Caco-2 (cell line): ENCODE results near the gene ANKRD50. TPM values are rescaled to one million over a fixed set of nuclear protein-coding genes. Genes with fewer than 3 reads are reported as not detected.

ENCODE experiments used
- BruUV-seq: library from RNA; stranded (reverse); fragments of 400-500 nt; replicated peaks from 2 replicates; lab custom pipeline; 2021; lab: Mats Ljungman, UMichigan
- CTCF ChIA-PET: fragments of 300-600 bp; sonication (Branson Sonifier 250); formaldehyde crosslinking; loops from one replicate; lab custom pipeline; 2022; ENCODE audit warnings: antibody characterized with exemption; lab: Charles Lee
- POLR2A ChIA-PET: fragments of 300-600 bp; sonication (Branson Sonifier 250); formaldehyde crosslinking; loops from one replicate; lab custom pipeline; 2022; ENCODE audit warnings: antibody characterized with exemption; lab: Charles Lee
- DNase-seq, 2 experiments: peaks; one replicate each; pipeline versions ENCODE4 v3.0.0 to v3.0.0-alpha.2; 2020 to 2022
- H3K27me3 ChIP-seq: replicated peaks from 2 replicates; pipeline ENCODE4 v1.6.0; 2011; ENCODE audit warnings: low read length; ENCODE audit not compliant: control insufficient read depth, insufficient read depth
- H3K36me3 ChIP-seq: 2 replicates; pipeline ENCODE4 v1.5.1; 2011; ENCODE audit warnings: low read length; ENCODE audit not compliant: control insufficient read depth, insufficient read depth
- H3K4me1 ChIP-seq: fragments of 250-450 bp; sonication (Bioruptor Pico); 2 replicates; pipeline ENCODE4 v1.5.1; 2020; ENCODE audit warnings: mild to moderate bottlenecking
- H3K4me3 ChIP-seq: 2 replicates; pipeline ENCODE4 v1.5.1; 2011; ENCODE audit warnings: low read depth, mild to moderate bottlenecking, control low read depth, low read length
- H3K9me3 ChIP-seq: fragments of 250-450 bp; sonication (Bioruptor Pico); 2 replicates; pipeline ENCODE4 v1.5.1; 2020; ENCODE audit warnings: mild to moderate bottlenecking, moderate library complexity
- H3K27ac Mint-ChIP-seq: one replicate; pipeline ENCODE4 v1.8.0; 2022; ENCODE audit warnings: mixed read lengths; ENCODE audit not compliant: unreplicated experiment
- H3K27me3 Mint-ChIP-seq: one replicate; pipeline ENCODE4 v1.8.0; 2022; ENCODE audit warnings: mixed read lengths; ENCODE audit not compliant: insufficient read depth, unreplicated experiment
- H3K36me3 Mint-ChIP-seq: one replicate; pipeline ENCODE4 v1.8.0; 2022; ENCODE audit warnings: mild to moderate bottlenecking, mixed read lengths; ENCODE audit not compliant: insufficient read depth, unreplicated experiment
- H3K4me1 Mint-ChIP-seq: one replicate; pipeline ENCODE4 v1.8.0; 2022; ENCODE audit warnings: low read depth, mixed read lengths; ENCODE audit not compliant: unreplicated experiment
- H3K4me3 Mint-ChIP-seq: one replicate; pipeline ENCODE4 v1.8.0; 2022; ENCODE audit warnings: mild to moderate bottlenecking, moderate library complexity, mixed read lengths; ENCODE audit not compliant: unreplicated experiment
- H3K9me3 Mint-ChIP-seq: one replicate; pipeline ENCODE4 v1.8.0; 2022; ENCODE audit warnings: mixed read lengths; ENCODE audit not compliant: unreplicated experiment
- intact Hi-C: fragments of 100-400 bp; cut with micrococcal nuclease; formaldehyde crosslinking; loops from one replicate; pipeline ENCODE4 v1.10.0; 2022; ENCODE audit not compliant: unreplicated experiment
- total RNA-seq: library from RNA; stranded (reverse); gene quantifications from 2 replicates; pipeline ENCODE4 v1.2.3, GENCODE V29; 2022
- TF ChIP-seq, protein P1 (sequence below), 2 experiments: fragments of 200-600 bp in 1 of 2; IDR thresholded peaks; 1 replicate in 1 of 2; 2 replicates in 1 of 2; pipeline versions ENCODE4 v1.5.1 to v1.8.0; 2011 to 2022; ENCODE audit warnings: antibody characterized with exemption in 1 of 2, control low read depth in 1 of 2, inconsistent platforms in 1 of 2, low read depth in 1 of 2, low read length in 1 of 2, mild to moderate bottlenecking in 1 of 2, moderate library complexity in 1 of 2; ENCODE audit not compliant: insufficient read depth in 1 of 2, severe bottlenecking in 1 of 2, unreplicated experiment in 1 of 2

ANKRD50 gene
- total RNA-seq, 1 experiment from 2014 or later, result 7.0 TPM

DNA sequence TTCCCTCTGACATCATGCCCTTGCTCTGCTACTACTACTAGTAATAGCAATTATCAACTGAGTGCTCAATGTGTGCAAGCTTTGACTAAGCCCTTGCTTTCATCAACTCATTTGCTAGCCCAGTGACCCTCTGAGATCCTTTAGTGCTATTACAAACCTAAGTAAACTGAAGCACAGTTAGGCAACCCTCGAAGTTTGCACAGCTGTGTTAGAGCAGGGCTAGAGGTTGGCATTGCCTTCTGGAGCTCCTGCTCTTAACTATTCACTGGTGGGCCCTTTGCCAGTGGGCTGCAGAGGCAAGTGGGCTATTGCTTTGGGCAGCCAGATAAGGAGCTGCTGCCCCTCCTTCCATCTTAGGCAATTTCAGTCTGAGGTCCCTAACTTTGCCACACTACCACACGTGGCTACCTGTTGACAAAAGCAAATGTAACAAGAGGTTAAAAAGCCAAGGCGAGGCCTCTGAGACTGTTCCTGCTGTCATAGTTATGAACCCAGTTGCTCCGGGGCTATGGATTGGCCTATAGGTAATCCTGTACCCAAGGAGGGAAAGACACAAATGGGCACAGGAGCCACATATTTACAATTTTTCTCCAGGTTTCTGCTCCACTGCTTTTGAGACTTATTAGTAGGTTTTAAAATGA is 41.5 kb upstream of the ANKRD50 start:
- Histone ChIP-seq H3K4me1 (no peaks in the 10 kb centered on the region; the same call in 1 of the 2 replicates), H3K36me3 (no peaks in the 10 kb centered on the region), H3K9me3 (no peaks in the 10 kb centered on the region), H3K27me3 (no peaks in the 10 kb centered on the region), H3K4me3 (no peak overlapping the region)
- Mint-ChIP-seq H3K27me3 (no peaks in the 10 kb centered on the region), H3K36me3 (no peaks in the 10 kb centered on the region), H3K9me3 (no peaks in the 10 kb centered on the region), H3K4me1 (peaks cover 9% of the 10 kb centered on the region), H3K4me3 (no peak overlapping the region), H3K27ac (no peak overlapping the region)
- CTCF ChIA-PET, result no interaction called here
- intact Hi-C loops, result no loop called here
- TF ChIP-seq, protein P1, sequence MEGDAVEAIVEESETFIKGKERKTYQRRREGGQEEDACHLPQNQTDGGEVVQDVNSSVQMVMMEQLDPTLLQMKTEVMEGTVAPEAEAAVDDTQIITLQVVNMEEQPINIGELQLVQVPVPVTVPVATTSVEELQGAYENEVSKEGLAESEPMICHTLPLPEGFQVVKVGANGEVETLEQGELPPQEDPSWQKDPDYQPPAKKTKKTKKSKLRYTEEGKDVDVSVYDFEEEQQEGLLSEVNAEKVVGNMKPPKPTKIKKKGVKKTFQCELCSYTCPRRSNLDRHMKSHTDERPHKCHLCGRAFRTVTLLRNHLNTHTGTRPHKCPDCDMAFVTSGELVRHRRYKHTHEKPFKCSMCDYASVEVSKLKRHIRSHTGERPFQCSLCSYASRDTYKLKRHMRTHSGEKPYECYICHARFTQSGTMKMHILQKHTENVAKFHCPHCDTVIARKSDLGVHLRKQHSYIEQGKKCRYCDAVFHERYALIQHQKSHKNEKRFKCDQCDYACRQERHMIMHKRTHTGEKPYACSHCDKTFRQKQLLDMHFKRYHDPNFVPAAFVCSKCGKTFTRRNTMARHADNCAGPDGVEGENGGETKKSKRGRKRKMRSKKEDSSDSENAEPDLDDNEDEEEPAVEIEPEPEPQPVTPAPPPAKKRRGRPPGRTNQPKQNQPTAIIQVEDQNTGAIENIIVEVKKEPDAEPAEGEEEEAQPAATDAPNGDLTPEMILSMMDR (IDR thresholded peaks at IDR 0.05; ENCODE audit: insufficient read depth in 1 of 2, low read depth in 1 of 2, low read length in 1 of 2, severe bottlenecking in 1 of 2, unreplicated experiment in 1 of 2), result no peak
- BruUV-seq, result no TSS peak
- peak; percentile 36 to 37 for DNase-seq
- POLR2A ChIA-PET, result no interaction called here

DNA sequence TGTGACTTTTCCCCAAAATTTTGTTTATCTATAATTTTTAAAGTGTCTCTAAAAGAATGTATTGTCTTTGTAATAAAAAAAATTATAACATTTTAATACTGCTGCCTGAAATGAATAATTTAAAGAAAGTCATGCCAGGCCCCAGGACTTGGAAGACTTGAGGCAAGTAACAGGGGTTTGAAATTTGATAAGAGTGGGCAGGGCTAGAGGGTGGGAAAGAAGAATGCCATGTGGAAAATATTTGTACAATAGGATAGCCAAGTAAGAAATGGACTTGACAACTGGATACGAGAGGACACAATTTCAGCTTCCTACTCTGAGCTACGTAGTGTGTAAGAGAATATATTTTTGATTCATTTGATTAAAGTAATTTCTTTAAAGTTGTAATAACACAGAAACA is 36.9 kb upstream of the ANKRD50 start:
- peaks cover 4% of the 10 kb centered on the region for H3K27me3 Mint-ChIP-seq

DNA sequence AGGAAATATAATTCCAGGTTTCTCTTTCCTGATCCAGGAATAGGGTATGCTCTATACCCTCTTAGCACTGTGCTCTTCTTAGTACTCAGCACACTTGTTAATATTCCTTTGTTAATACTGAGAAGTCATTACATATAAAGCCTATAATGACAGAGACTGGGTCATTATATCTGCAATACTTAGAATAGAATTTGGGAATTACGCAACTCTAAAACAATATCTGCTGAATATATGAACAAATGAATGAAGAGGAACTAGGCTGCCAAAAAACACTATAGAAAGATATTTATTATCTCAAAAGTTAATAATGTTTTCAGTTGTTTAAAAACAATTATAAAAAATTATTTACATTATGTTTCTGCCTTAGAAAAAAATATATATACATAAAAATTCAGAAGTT is 36.4 kb upstream of the ANKRD50 start:
- no peaks in the 10 kb centered on the region for H3K36me3 ChIP-seq

More for the DNA sequence above, 36.9 kb upstream of the ANKRD50 start:
- Mint-ChIP-seq H3K9me3 (no peaks in the 10 kb centered on the region), H3K4me3 (no peak overlapping the region), H3K4me1 (peaks cover 9% of the 10 kb centered on the region), H3K27ac (no peak overlapping the region), H3K36me3 (no peaks in the 10 kb centered on the region)
- no TSS peak for BruUV-seq
- Histone ChIP-seq H3K36me3 (no peaks in the 10 kb centered on the region), H3K4me3 (no peak overlapping the region), H3K27me3 (no peaks in the 10 kb centered on the region), H3K4me1 (no peaks in the 10 kb centered on the region; the same call in 1 of the 2 replicates), H3K9me3 (no peaks in the 10 kb centered on the region)
- CTCF ChIA-PET, result no interaction called here
- POLR2A ChIA-PET, result no interaction called here
- TF ChIP-seq, protein P1 (IDR thresholded peaks at IDR 0.05; ENCODE audit: insufficient read depth in 1 of 2, low read depth in 1 of 2, low read length in 1 of 2, severe bottlenecking in 1 of 2, unreplicated experiment in 1 of 2), result no peak
- no peak for DNase-seq
- intact Hi-C loops, result no loop called here

More for the DNA sequence above, 36.4 kb upstream of the ANKRD50 start:
- H3K4me1 Mint-ChIP-seq, result peaks cover 5% of the 10 kb centered on the region
- no peaks in the 10 kb centered on the region for H3K36me3 Mint-ChIP-seq
- H3K4me3 Mint-ChIP-seq, result no peak overlapping the region
- Histone ChIP-seq H3K9me3 (no peaks in the 10 kb centered on the region), H3K4me3 (no peak overlapping the region), H3K27me3 (no peaks in the 10 kb centered on the region), H3K4me1 (no peaks in the 10 kb centered on the region; the same call in 1 of the 2 replicates)
- ChIA-PET CTCF (no interaction called here), POLR2A (no interaction called here)
- no peaks in the 10 kb centered on the region for H3K9me3 Mint-ChIP-seq
- no TSS peak for BruUV-seq
- intact Hi-C loops, result no loop called here
- no peak for DNase-seq
- H3K27me3 Mint-ChIP-seq, result peaks cover 5% of the 10 kb centered on the region
- H3K27ac Mint-ChIP-seq, result no peak overlapping the region
- TF ChIP-seq, protein P1 (IDR thresholded peaks at IDR 0.05; ENCODE audit: insufficient read depth in 1 of 2, low read depth in 1 of 2, low read length in 1 of 2, severe bottlenecking in 1 of 2, unreplicated experiment in 1 of 2), result no peak
